SK-N-SH (cell line): ENCODE data around the gene NTM. TPM values are rescaled to one million over a fixed set of nuclear protein-coding genes. Genes with fewer than 3 reads are reported as not detected.

Experiments used
- CTCF ChIA-PET: fragments of 300-600, 350-600 bp; formaldehyde crosslinking; extraction: SDS; loops from one replicate; lab custom pipeline; 2021; lab: Yijun Ruan, JAX
- POLR2A ChIA-PET: fragments of 350-600 bp; sonication (Branson Sonifier 250); formaldehyde crosslinking; extraction: SDS; loops from one replicate; lab custom pipeline; 2020; ENCODE audit warnings: antibody characterized with exemption, inconsistent platforms; lab: Yijun Ruan, JAX
- DNase-seq: peaks from one replicate; pipeline ENCODE4 v3.0.0; 2012
- H2AFZ ChIP-seq: fragments of 200-600 bp; sonication (generic); 2 replicates; pipeline ENCODE4 v1.8.1; 2016; ENCODE audit warnings: antibody characterized with exemption, mild to moderate bottlenecking, low read depth
- H3F3A ChIP-seq: fragments of 200-600 bp; sonication (generic); replicated peaks from 2 replicates; pipeline ENCODE3; 2016; ENCODE audit warnings: antibody characterized with exemption, mild to moderate bottlenecking; ENCODE audit not compliant: insufficient read depth
- H3K27ac ChIP-seq, 2 experiments: fragments of 200-500 bp in 1 of 2; fragments of 200-600 bp in 1 of 2; sonication (Bioruptor generic) in 1 of 2; sonication (generic), shearing (Covaris generic) in 1 of 2; 2 replicates each; pipeline versions ENCODE4 v1.5.1 to v1.6.1; 2014 to 2016; ENCODE audit warnings: low read depth in 2 of 2, inconsistent platforms in 1 of 2, low read length in 1 of 2, mild to moderate bottlenecking in 1 of 2, mixed read lengths in 1 of 2
- H3K27me3 ChIP-seq: fragments of 200-600 bp; sonication (generic), shearing (Covaris generic); 2 replicates; pipeline ENCODE4 v1.6.1; 2016; ENCODE audit warnings: mixed run types; ENCODE audit not compliant: insufficient read depth
- H3K36me3 ChIP-seq, 2 experiments: fragments of 200-500 bp in 1 of 2; fragments of 200-600 bp in 1 of 2; sonication (Bioruptor generic) in 1 of 2; sonication (generic) in 1 of 2; replicated peaks in 1 of 2; 2 replicates each; pipeline versions ENCODE3 to v1.5.1; 2014 to 2016; ENCODE audit warnings: low read length in 1 of 2, mild to moderate bottlenecking in 1 of 2; ENCODE audit not compliant: insufficient read depth in 2 of 2, control insufficient read depth in 1 of 2
- H3K4me1 ChIP-seq, 2 experiments: fragments of 200-500 bp in 1 of 2; fragments of 200-600 bp in 1 of 2; sonication (Bioruptor generic) in 1 of 2; sonication (generic), shearing (Covaris generic) in 1 of 2; 2 replicates each; pipeline versions ENCODE4 v1.5.1 to v1.6.1; 2014 to 2016; ENCODE audit warnings: low read depth in 1 of 2, low read length in 1 of 2, mixed run types in 1 of 2; ENCODE audit not compliant: insufficient read depth in 2 of 2, control insufficient read depth in 1 of 2
- H3K4me2 ChIP-seq: fragments of 200-600 bp; sonication (generic), shearing (Covaris generic); 2 replicates; pipeline ENCODE4 v1.6.1; 2017; ENCODE audit warnings: mixed run types
- H3K4me3 ChIP-seq, 2 experiments: fragments of 200-500 bp in 1 of 2; fragments of 200-600 bp in 1 of 2; sonication (Bioruptor generic) in 1 of 2; sonication (generic), shearing (Covaris generic) in 1 of 2; 2 replicates each; pipeline versions ENCODE4 v1.5.1 to v1.8.1; 2014 to 2016; ENCODE audit warnings: low read depth in 2 of 2, inconsistent platforms in 1 of 2, low read length in 1 of 2, mild to moderate bottlenecking in 1 of 2, mixed read lengths in 1 of 2, moderate library complexity in 1 of 2
- H3K79me2 ChIP-seq: fragments of 200-600 bp; sonication (generic); 2 replicates; pipeline ENCODE4 v1.8.1; 2017; ENCODE audit warnings: mild to moderate bottlenecking; ENCODE audit not compliant: insufficient read depth
- H3K9ac ChIP-seq: fragments of 200-600 bp; sonication (generic); 2 replicates; pipeline ENCODE4 v1.6.1; 2017; ENCODE audit warnings: mixed run types
- H3K9me2 ChIP-seq: fragments of 200-600 bp; sonication (generic); 2 replicates; pipeline ENCODE4 v1.6.1; 2017; ENCODE audit warnings: mixed run types
- H3K9me3 ChIP-seq: fragments of 200-600 bp; sonication (generic); 2 replicates; pipeline ENCODE4 v1.6.1; 2017; ENCODE audit warnings: mixed run types, mild to moderate bottlenecking, moderate library complexity
- H4K20me1 ChIP-seq: fragments of 200-600 bp; sonication (generic); 2 replicates; pipeline ENCODE4 v1.6.1; 2017; ENCODE audit warnings: mild to moderate bottlenecking, mixed run types; ENCODE audit not compliant: insufficient read depth
- ELF1 ChIP-seq: IDR thresholded peaks from 2 replicates; pipeline ENCODE4 v1.4.0; 2012
- FOSL2 ChIP-seq: IDR thresholded peaks from 2 replicates; pipeline ENCODE4 v1.4.0; 2012; ENCODE audit warnings: low read depth, mild to moderate bottlenecking, moderate library complexity, borderline replicate concordance
- FOXJ3 ChIP-seq: sonication (generic); formaldehyde crosslinking; IDR thresholded peaks from 2 replicates; pipeline ENCODE4 v1.5.1; 2020; ENCODE audit warnings: mild to moderate bottlenecking, missing genetic modification reagents
- FOXM1 ChIP-seq: IDR thresholded peaks from 2 replicates; pipeline ENCODE4 v1.4.0; 2012; ENCODE audit warnings: low read depth, mild to moderate bottlenecking
- JUND ChIP-seq: IDR thresholded peaks from 2 replicates; pipeline ENCODE4 v1.4.0; 2012
- MAX ChIP-seq: IDR thresholded peaks from 2 replicates; pipeline ENCODE4 v1.4.0; 2012; ENCODE audit warnings: low read depth
- MEF2A ChIP-seq: IDR thresholded peaks from 2 replicates; pipeline ENCODE4 v1.4.0; 2012; ENCODE audit warnings: low read depth, borderline replicate concordance
- MXI1 ChIP-seq: IDR thresholded peaks from 2 replicates; pipeline ENCODE4 v1.6.1; 2012; ENCODE audit warnings: mild to moderate bottlenecking, low read depth, low read length, improper control_type of control experiment
- NFIC ChIP-seq: IDR thresholded peaks from 2 replicates; pipeline ENCODE4 v1.4.0; 2012; ENCODE audit warnings: borderline replicate concordance
- POLR2AphosphoS5 ChIP-seq: IDR thresholded peaks from 2 replicates; pipeline ENCODE4 v1.6.1; 2012; ENCODE audit warnings: low read depth, low read length
- RAD21 ChIP-seq: IDR thresholded peaks from 2 replicates; pipeline ENCODE4 v1.6.1; 2012; ENCODE audit warnings: mild to moderate bottlenecking, low read length
- REST ChIP-seq: IDR thresholded peaks from 2 replicates; pipeline ENCODE4 v1.6.1; 2012; ENCODE audit warnings: mild to moderate bottlenecking, low read depth, low read length, moderate library complexity
- RFX5 ChIP-seq: IDR thresholded peaks from 2 replicates; pipeline ENCODE4 v1.6.1; 2012; ENCODE audit warnings: mild to moderate bottlenecking, improper control_type of control experiment, low read length
- RXRA ChIP-seq: IDR thresholded peaks from 2 replicates; pipeline ENCODE4 v1.4.0; 2012; ENCODE audit warnings: low read depth, mild to moderate bottlenecking, borderline replicate concordance
- SIN3A ChIP-seq: IDR thresholded peaks from 2 replicates; pipeline ENCODE4 v1.6.1; 2012; ENCODE audit warnings: low read depth, mild to moderate bottlenecking, low read length, moderate library complexity, borderline replicate concordance
- TCF12 ChIP-seq: IDR thresholded peaks from 2 replicates; pipeline ENCODE4 v1.4.0; 2012
- USF1 ChIP-seq: IDR thresholded peaks from 2 replicates; pipeline ENCODE4 v1.4.0; 2012; ENCODE audit warnings: low read depth, borderline replicate concordance
- ZBTB33 ChIP-seq: IDR thresholded peaks from 2 replicates; pipeline ENCODE4 v1.4.0; 2012; ENCODE audit warnings: low read depth, borderline replicate concordance
- WGBS: methylation state at CpG from one replicate; pipeline ENCODE4 v1.1.6; 2017; ENCODE audit warnings: low lambda C conversion rate; 5-methylcytosine and 5-hydroxymethylcytosine counted together
- polyA plus RNA-seq, 3 experiments: library from polyadenylated mRNA; depleted of rRNA; stranded (reverse); fragments of >200 nt; gene quantifications; 2 replicates each; pipeline ENCODE4 v1.2.3, GENCODE V29; 2012

The NTM gene
- polyA plus RNA-seq, 1 of the 3 experiments (the other 2 are of a cell fraction): 20.0 TPM

- CTCF ChIA-PET: no interaction called here
Measured at GRCh38 chr11:131471976-131472375, 101.6 kb downstream of the NTM start.

GRCh38 chr11:131474947-131475346, 104.5 kb downstream of the NTM start:
- Histone ChIP-seq H3K9ac (no peak overlapping the region), H3K9me3 (no peaks in the 10 kb centered on the region), H3K4me1 (no peaks in the 10 kb centered on the region; a peak in 1 of 4 replicates), H3K4me2 (no peak overlapping the region), H3K27ac (no peak overlapping the region), H3K4me3 (no peak overlapping the region), H3K36me3 (no peaks in the 10 kb centered on the region), H2AFZ (no peak overlapping the region), H4K20me1 (no peaks in the 10 kb centered on the region), H3K27me3 (no peaks in the 10 kb centered on the region), H3K9me2 (no peaks in the 10 kb centered on the region), H3K79me2 (no peaks in the 10 kb centered on the region), H3F3A (no peaks in the 10 kb centered on the region)
- no peak for DNase-seq
- 28% methylated on average over 1 of the region's 1 CpG for WGBS
- ChIA-PET CTCF (interaction anchor here (0.8 to 1.3 kb wide), 2 partner anchors 9 to 44 kb away, joined by 3 read pairs; no protein-coding TSS in a partner anchor), POLR2A (no interaction called here)
- TF ChIP-seq TCF12 (no peak), POLR2AphosphoS5 (no peak), RXRA (no peak), RAD21 (no peak), NFIC (no peak), JUND (no peak), FOSL2 (no peak), RFX5 (no peak), MAX (no peak), ZBTB33 (no peak), SIN3A (no peak), ELF1 (no peak), FOXM1 (no peak), FOXJ3 (CRISPR knock-in tag) (no peak)

More at GRCh38 chr11:131471976-131472375, 101.6 kb downstream of the NTM start:
- Histone ChIP-seq H3K79me2 (no peaks in the 10 kb centered on the region), H3K4me1 (no peaks in the 10 kb centered on the region), H3K27me3 (no peaks in the 10 kb centered on the region), H4K20me1 (no peaks in the 10 kb centered on the region), H3K36me3 (no peaks in the 10 kb centered on the region), H3K4me2 (no peak overlapping the region), H3K9me2 (no peaks in the 10 kb centered on the region), H3K4me3 (no peak overlapping the region), H2AFZ (no peak overlapping the region), H3K9ac (no peak overlapping the region), H3F3A (no peaks in the 10 kb centered on the region), H3K27ac (no peak overlapping the region), H3K9me3 (no peaks in the 10 kb centered on the region)
- WGBS: 3% methylated on average over 2 of the region's 3 CpGs
- DNase-seq: no peak
- no peak for TF ChIP-seq JUND
- TF ChIP-seq MEF2A: no peak
- no peak for TF ChIP-seq SIN3A
- TF ChIP-seq REST: no peak
- no peak for TF ChIP-seq MXI1
- TF ChIP-seq USF1: no peak
- POLR2A ChIA-PET: no interaction called here
